Measurements from ENCODE around the gene CALML4.
"Not testable (repeated sequence)": the region's sequence is repeated elsewhere in the genome, so short reads cannot be mapped to it uniquely, and the experiment has no call there.

CALML4 gene

DNA sequence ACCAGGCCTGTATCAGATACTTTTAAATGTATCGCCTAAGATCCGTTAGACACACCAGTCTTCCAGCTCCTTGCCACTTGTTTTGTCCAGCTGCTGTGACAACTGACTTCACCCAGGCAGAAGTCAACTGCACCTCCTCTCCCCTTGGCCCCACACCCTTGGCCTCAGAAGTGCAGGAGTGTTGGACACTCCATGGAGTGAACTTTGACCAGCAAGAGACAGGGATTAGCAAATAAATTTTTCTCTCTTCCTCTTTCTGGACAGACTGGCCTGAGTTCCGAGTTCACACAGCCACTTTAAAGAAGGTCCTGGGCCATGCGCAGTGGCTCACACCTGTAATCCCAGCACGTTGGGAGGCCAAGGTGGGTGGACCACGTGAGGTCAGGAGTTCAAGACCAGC is 27.3 kb upstream of the CALML4 start:
- no peak overlapping the region for H3K4me3 ChIP-seq (ENCODE audit: low read length)
- 0 out of 2 replicates have a peak, but pooled peaks cover 3% of the 10 kb centered on the region for H3K4me1 ChIP-seq (ENCODE audit: insufficient read depth, low read length)
- H3K9me3 ChIP-seq (ENCODE audit: insufficient read depth, low read depth, low read length), result no peaks in the 10 kb centered on the region
- 92% methylated on average over 6 of the region's 6 CpGs for WGBS
- no peaks in the 10 kb centered on the region for H3K27me3 ChIP-seq (ENCODE audit: insufficient read depth, low read length)
- no peak overlapping the region for H3K9ac ChIP-seq (ENCODE audit: low read depth, low read length)
- H3K36me3 ChIP-seq (ENCODE audit: insufficient read depth, low read length), result no peaks in the 10 kb centered on the region
- H3K27ac ChIP-seq (ENCODE audit: low read depth, low read length), result no peak overlapping the region

DNA sequence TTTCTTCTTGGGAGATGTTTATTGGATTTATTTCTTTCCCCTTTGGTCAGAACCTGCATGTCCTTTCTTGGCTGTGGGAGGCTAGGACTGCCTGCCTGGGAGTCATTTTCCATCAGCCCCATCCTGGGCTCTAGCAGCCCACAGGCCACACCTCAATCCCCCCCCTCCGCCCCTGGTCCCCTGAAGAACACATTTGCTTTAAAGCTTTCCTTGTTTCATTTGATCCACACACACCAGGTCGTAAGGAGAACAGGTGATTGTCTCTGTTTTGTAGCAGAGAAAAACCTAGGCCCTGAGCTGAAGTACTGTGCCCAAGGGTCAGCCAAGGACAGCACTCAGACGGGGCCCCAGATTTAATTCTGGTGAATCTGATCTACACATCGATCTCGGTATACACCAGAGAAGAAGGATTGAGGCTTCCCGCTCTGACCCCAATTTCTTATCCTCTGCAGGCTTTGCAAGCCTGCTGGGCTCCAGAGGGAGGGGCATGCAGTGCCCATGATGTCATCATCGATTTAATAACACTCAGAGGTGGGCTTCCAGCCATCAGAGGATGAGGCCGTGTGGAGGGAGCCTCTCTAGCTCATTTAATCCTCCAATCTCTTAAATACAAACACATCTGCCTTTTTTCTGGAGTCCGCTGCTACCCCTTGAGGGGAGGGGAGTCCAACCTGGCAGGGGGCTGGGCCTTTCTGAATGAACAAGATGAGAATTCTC is 26.1 kb upstream of the CALML4 start:
- no peak overlapping the region for H3K4me3 ChIP-seq (ENCODE audit: low read length)
- 0 out of 2 replicates have a peak, but pooled peaks cover 3% of the 10 kb centered on the region for H3K4me1 ChIP-seq (ENCODE audit: insufficient read depth, low read length)
- no peaks in the 10 kb centered on the region for H3K9me3 ChIP-seq (ENCODE audit: insufficient read depth, low read depth, low read length)

DNA sequence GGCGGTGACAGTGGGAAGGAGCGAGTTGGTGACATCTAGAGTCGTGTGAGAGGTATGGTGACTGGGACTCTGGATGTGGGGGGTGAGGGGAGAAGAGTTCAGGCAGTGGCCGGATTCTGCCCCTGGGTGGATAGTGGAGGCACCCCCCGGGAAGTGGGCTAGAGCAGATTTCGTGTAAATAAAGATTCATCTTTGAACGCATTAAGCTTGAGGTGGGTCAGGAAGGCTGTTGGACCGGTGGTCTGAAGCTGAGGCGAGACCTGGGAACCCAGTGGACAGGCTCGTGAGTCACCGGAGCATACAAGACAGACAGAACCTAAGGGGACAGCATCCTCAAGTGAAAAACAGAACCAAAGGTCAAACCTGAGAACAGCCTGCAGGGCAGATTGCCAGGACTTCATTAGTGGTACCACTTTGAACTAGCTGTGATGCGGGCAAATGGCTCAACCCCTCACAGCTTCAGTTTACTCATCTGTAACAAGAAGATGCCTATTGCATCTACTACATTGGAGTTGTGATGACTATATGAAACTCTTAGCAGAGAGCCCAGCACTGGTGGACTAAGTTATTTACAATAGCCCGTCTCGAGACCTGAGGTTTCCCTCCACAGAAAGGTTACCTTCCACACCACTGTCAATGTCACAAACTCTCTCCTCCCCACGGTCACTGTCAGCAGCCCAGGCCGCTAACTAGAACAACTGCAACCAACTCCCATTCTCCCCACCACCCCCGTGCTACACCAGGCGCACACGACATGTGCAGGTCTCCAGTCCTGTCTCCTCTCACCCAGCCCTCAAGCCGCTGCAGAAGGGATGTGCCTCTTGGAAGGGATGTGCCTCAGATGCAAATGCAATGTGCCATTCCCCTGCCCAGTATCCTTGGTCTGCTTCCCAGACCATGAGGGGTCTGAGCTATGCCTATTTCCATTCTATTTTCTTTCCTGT is 25.3 kb upstream of the CALML4 start:
- Histone ChIP-seq H3K9me3 (ENCODE audit: insufficient read depth, low read depth, low read length) (no peaks in the 10 kb centered on the region), H3K9ac (ENCODE audit: low read depth, low read length) (peak overlapping the region; percentile 64), H3K4me3 (ENCODE audit: low read length) (peak overlapping the region; percentile 86), H3K27ac (ENCODE audit: low read depth, low read length) (no peak overlapping the region), H3K27me3 (ENCODE audit: insufficient read depth, low read length) (no peaks in the 10 kb centered on the region), H3K36me3 (ENCODE audit: insufficient read depth, low read length) (no peaks in the 10 kb centered on the region), H3K4me1 (ENCODE audit: insufficient read depth, low read length) (0 out of 2 replicates have a peak, but pooled peaks cover 3% of the 10 kb centered on the region)
- 69% methylated on average over 20 of the region's 20 CpGs for WGBS

More for the DNA sequence above, 26.1 kb upstream of the CALML4 start:
- no peaks in the 10 kb centered on the region for H3K27me3 ChIP-seq (ENCODE audit: insufficient read depth, low read length)
- H3K9ac ChIP-seq (ENCODE audit: low read depth, low read length), result no peak overlapping the region
- 84% methylated on average over 9 of the region's 9 CpGs for WGBS
- no peaks in the 10 kb centered on the region for H3K36me3 ChIP-seq (ENCODE audit: insufficient read depth, low read length)
- H3K27ac ChIP-seq (ENCODE audit: low read depth, low read length), result no peak overlapping the region

DNA sequence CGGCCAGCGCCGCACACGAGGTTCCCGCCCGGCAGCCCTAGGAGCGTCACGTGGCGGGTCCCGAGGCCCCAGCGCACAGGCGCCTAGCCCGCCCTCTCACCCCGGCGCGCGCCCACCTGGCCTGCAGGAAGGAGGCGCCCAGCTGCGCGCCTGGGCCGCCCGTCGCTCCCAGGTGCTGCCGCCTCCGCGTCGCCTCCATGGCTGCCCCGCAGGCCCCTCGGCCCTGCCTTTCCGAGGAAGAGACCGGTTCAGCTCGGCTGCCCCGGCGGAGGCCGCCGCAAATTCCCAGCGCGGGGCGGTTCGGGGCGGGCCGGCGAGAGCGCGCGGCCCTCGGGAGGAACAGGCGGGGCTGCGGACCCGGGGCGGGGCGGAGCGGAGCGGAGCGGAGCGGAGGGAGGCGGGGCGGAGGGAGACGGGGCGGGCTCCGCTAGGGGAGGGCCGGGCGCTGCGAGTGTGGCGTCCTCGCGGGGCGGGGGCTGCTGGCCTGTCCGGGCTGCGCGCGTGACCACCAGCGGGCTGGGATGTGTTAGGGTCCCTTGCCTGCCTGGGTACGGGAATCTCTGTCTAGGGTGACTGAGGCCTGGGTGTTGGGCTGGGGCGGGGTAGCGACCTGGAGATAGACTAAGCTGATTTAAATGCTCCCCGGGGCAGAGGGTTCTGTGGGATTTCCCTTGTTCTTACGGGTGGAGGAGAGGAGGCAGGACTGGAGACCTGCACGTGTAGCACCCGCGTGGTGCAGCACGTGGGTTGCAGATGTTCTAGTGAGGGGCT is 24.4 kb upstream of the CALML4 start, which contains the start of gene CLN6:
TSS of gene CLN6 (minus strand) at position 343 of the 771 bp plus-strand sequence. CDS start at position 199, 144 bp downstream.
- Histone ChIP-seq H3K27me3 (ENCODE audit: insufficient read depth, low read length) (no peaks in the 10 kb centered on the region), H3K9me3 (ENCODE audit: insufficient read depth, low read depth, low read length) (no peaks in the 10 kb centered on the region), H3K36me3 (ENCODE audit: insufficient read depth, low read length) (peaks cover 2% of the 10 kb centered on the region; the same call in 1 of the 2 replicates), H3K4me1 (ENCODE audit: insufficient read depth, low read length) (0 out of 2 replicates have a peak, but pooled peaks cover 3% of the 10 kb centered on the region), H3K4me3 (ENCODE audit: low read length) (peak within 1 kb of the TSS; percentile 86), H3K27ac (ENCODE audit: low read depth, low read length) (peak within 1 kb of the TSS; percentile 91), H3K9ac (ENCODE audit: low read depth, low read length) (peak within 1 kb of the TSS; percentile 97)
- WGBS, result under 1% methylated on average over 82 of the region's 82 CpGs

DNA sequence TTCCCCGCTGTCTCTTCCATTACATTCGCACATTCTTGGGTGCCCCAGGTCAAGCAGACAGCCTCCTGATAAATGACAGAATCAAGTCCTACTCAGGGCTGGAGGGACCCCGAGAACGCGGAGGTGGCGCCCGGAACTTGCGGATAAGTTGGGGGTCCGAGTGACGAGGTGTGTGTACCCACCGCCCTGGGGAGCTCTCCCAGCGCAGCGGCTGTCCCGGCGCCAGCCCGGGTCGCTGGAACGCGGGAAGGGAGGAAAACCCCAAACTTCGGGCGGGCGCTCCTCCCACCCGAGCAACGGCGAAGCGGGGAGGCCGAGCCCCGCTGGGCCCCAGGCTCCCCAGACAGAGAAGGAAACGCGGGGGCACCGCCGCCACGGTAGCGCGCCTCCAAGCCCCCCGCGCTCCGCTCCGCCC is 23.8 kb upstream of the CALML4 start:
- peak overlapping the region; percentile 97 for H3K9ac ChIP-seq (ENCODE audit: low read depth, low read length)
- WGBS, result under 1% methylated on average over 39 of the region's 39 CpGs
- peaks cover 3% of the 10 kb centered on the region; the same call in 1 of the 2 replicates for H3K36me3 ChIP-seq (ENCODE audit: insufficient read depth, low read length)
- H3K27ac ChIP-seq (ENCODE audit: low read depth, low read length), result peak overlapping the region; percentile 91
- no peaks in the 10 kb centered on the region for H3K4me1 ChIP-seq (ENCODE audit: insufficient read depth, low read length)
- H3K27me3 ChIP-seq (ENCODE audit: insufficient read depth, low read length), result no peaks in the 10 kb centered on the region
- peak overlapping the region; percentile 86 for H3K4me3 ChIP-seq (ENCODE audit: low read length)
- no peaks in the 10 kb centered on the region for H3K9me3 ChIP-seq (ENCODE audit: insufficient read depth, low read depth, low read length)

DNA sequence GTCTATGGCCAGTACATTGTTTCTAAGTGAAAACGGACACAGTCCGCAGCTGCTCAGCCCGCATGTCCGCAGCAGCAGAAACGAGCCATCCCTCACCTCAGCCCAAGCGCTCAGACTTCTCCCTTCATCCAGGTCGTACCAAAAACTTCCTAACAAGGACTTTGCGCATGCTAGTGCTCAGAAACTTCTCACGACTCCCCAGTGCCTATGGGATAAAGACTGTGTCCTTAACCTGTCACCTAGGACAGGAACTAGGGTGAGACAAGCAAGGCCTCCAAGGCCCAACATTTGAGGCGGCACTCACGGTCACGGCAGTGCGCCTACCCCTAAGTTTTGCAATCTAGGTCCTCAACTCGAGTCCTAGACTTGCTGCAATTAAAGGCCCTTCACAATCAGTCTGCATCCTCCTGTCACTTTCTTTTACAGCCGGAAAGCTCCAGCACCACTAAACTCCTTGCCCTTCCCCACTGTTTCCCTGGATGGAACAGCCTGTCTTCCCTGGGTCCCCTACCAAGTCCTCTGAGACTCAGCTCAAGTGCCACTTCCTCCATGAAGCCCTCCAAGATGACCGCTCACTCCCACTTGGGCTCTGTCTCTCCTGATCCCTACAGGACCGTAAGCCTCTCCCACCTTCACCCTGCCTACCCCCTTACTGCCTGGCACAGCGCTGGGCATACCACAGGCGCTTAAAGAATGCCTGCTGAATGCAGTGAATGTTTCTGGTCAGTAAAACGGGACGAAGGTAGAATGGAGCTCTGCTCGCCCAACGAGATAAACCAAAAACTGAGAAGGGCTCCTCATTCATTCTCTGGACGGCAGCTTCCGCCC is 23.2 kb upstream of the CALML4 start:
- Histone ChIP-seq H3K4me1 (ENCODE audit: insufficient read depth, low read length) (no peaks in the 10 kb centered on the region), H3K27ac (ENCODE audit: low read depth, low read length) (no peak overlapping the region; the same call in 1 of the 2 replicates), H3K9ac (ENCODE audit: low read depth, low read length) (peak overlapping the region; percentile 97), H3K9me3 (ENCODE audit: insufficient read depth, low read depth, low read length) (peaks cover 2% of the 10 kb centered on the region), H3K36me3 (ENCODE audit: insufficient read depth, low read length) (peaks cover 4% of the 10 kb centered on the region; the same call in 1 of the 2 replicates), H3K4me3 (ENCODE audit: low read length) (peak overlapping the region; percentile 86), H3K27me3 (ENCODE audit: insufficient read depth, low read length) (no peaks in the 10 kb centered on the region)
- 37% methylated on average over 25 of the region's 25 CpGs for WGBS

DNA sequence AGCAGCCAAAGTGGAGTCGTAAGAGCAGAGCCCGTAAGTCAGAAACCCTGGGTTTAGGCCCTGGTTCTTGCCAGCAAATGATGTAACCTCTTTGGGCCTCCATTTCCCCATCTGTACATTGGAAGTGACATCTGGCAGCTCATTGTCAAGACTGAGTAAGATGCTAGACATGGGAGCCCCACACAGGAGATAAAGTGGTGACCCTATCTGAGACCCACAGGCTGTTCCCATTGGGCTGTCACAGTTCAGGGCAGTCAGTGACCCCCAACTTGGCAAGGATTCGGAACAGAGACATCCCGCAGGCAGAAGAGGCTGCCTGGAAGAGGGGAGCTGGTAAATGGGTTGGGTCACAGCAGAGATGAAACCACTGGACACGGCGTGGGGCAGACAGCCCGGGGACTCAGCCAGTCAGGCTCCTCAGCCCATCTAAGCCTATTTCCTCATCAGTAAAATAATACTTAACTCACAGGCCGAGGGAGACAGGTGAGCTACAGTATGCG is 22.6 kb upstream of the CALML4 start:
- Histone ChIP-seq H3K27me3 (ENCODE audit: insufficient read depth, low read length) (no peaks in the 10 kb centered on the region), H3K4me3 (ENCODE audit: low read length) (peak overlapping the region; percentile 86), H3K36me3 (ENCODE audit: insufficient read depth, low read length) (peaks cover 8% of the 10 kb centered on the region; the same call in 1 of the 2 replicates), H3K9me3 (ENCODE audit: insufficient read depth, low read depth, low read length) (peaks cover 6% of the 10 kb centered on the region), H3K27ac (ENCODE audit: low read depth, low read length) (no peak overlapping the region), H3K4me1 (ENCODE audit: insufficient read depth, low read length) (no peaks in the 10 kb centered on the region), H3K9ac (ENCODE audit: low read depth, low read length) (no peak overlapping the region)
- WGBS, result 86% methylated on average over 9 of the region's 9 CpGs

DNA sequence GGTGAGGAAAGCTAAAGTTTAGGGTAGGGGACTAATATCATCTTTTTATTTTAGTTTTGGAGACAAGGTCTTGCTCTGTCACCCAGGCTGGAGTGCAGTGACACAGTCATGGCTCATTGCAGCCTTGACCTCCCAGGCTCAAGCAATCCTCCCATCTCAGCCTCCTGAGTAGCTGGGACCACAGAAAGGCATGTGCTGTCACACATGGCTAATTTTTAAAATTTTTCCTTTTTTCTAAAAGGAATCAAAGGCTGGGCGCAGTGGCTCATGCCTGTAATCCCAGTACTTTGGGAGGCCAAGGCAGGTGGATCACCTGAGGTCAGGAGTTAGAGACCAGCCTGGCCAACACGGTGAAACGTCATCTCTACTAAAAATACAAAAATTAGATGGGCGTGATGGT is 20.3 kb upstream of the CALML4 start:
- H3K9ac ChIP-seq (ENCODE audit: low read depth, low read length); H3K9me3 ChIP-seq (ENCODE audit: insufficient read depth, low read depth, low read length); H3K4me1 ChIP-seq (ENCODE audit: insufficient read depth, low read length); H3K27ac ChIP-seq (ENCODE audit: low read depth, low read length); H3K27me3 ChIP-seq (ENCODE audit: insufficient read depth, low read length); H3K36me3 ChIP-seq (ENCODE audit: insufficient read depth, low read length); H3K4me3 ChIP-seq (ENCODE audit: low read length): not testable (repeated sequence)
- over 99% methylated on average over 4 of the region's 4 CpGs for WGBS

DNA sequence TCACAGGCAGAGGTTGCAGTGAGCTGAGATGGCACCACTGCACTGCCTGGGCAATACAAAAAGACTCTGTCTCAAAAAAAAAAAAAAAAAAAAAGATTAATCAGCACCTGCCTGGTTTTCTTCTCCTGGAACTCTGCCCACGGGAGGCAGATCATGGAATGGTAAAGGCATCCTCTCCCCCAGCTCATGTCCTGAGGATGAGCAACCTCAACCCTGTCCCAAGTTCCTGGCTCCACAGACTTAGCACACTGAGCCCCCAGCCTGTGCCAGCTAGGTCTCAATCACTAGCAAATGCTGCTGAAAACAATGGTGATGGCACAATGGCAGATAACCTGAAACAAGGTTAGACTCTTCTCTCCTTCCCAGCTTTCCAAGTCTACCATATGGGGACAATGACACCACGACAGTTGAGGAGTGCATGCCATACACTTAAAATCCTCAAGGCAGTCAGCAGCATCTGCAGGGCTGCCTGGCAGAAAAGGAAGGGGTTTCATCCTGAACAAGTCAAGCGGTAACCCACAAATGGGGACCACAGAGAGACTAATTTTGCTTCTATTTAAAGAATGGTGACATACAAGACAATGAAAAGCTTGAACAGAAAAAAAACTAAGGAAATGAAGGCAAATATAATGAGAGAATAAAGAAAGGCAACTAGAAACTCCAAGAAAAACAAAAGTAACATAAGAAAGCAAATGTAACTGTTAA is 19.6 kb upstream of the CALML4 start:
- Histone ChIP-seq H3K4me3 (ENCODE audit: low read length) (no peak overlapping the region), H3K4me1 (ENCODE audit: insufficient read depth, low read length) (no peaks in the 10 kb centered on the region), H3K9me3 (ENCODE audit: insufficient read depth, low read depth, low read length) (peaks cover 6% of the 10 kb centered on the region), H3K27ac (ENCODE audit: low read depth, low read length) (no peak overlapping the region), H3K27me3 (ENCODE audit: insufficient read depth, low read length) (no peaks in the 10 kb centered on the region), H3K9ac (ENCODE audit: low read depth, low read length) (no peak overlapping the region), H3K36me3 (ENCODE audit: insufficient read depth, low read length) (peaks cover 10% of the 10 kb centered on the region; the same call in 1 of the 2 replicates)
- WGBS, result 97% methylated on average over 3 of the region's 3 CpGs

Data from HUES64 (cell line).